Prostate gland (tissue), 2 donors: ENCODE data around the gene KRTAP29-1. TPM values are rescaled to one million over a fixed set of nuclear protein-coding genes. Genes with fewer than 3 reads are reported as not detected.

ENCODE experiments used
- DNase-seq: peaks from one replicate; pipeline ENCODE4 v3.0.0-alpha.2; 2019; ENCODE audit warnings: low spot score
- H3K27ac ChIP-seq, 2 donors: fragments of 200-600 bp; sonication (generic); 2 replicates each; pipeline ENCODE4 v1.5.1; 2017 to 2019
- H3K27me3 ChIP-seq: fragments of 200-600 bp; sonication (generic); replicated peaks from 2 replicates; pipeline ENCODE4 v1.5.1; 2019; ENCODE audit not compliant: insufficient read depth
- H3K36me3 ChIP-seq, 2 donors: fragments of 200-600 bp; sonication (generic); 1 replicate in 1 of 2; 2 replicates in 1 of 2; pipeline versions ENCODE4 v1.5.1 to v1.8.1; 2017 to 2019
- H3K4me1 ChIP-seq: fragments of 200-600 bp; sonication (generic); replicated peaks from 2 replicates; pipeline ENCODE4 v1.5.1; 2019
- H3K4me3 ChIP-seq, 2 donors: fragments of 200-600 bp; sonication (generic); 2 replicates each; pipeline ENCODE4 v1.5.1; 2017 to 2019
- H3K9me3 ChIP-seq: fragments of 200-600 bp; sonication (generic); 2 replicates; pipeline ENCODE4 v1.5.1; 2017
- POLR2A ChIP-seq: fragments of 450-650 bp; IDR thresholded peaks from one replicate; pipeline ENCODE4 v1.6.1; 2016; ENCODE audit warnings: antibody characterized with exemption, mild to moderate bottlenecking
- POLR2AphosphoS5 ChIP-seq: sonication (generic); formaldehyde crosslinking; IDR thresholded peaks from one replicate; pipeline ENCODE4 v1.6.1; 2017; ENCODE audit warnings: antibody characterized with exemption
- WGBS: methylation state at CpG from one replicate; pipeline ENCODE4 v1.1.5; 2018; 5-methylcytosine and 5-hydroxymethylcytosine counted together
- intact Hi-C: fragments of 100-400 bp; cut with DNase I; formaldehyde crosslinking; loops from one replicate; pipeline ENCODE4 v1.14.2; 2022
- total RNA-seq, 2 donors: library from RNA; depleted of rRNA; stranded (reverse); fragments of >200 nt; gene quantifications; one replicate each; pipeline ENCODE4 v1.1.0, GENCODE V29; 2016
- TF ChIP-seq, protein P1 (sequence below), 4 experiments: fragments of 200-600 bp in 2 of 4; fragments of 450-650 bp in 2 of 4; sonication (generic) in 2 of 4; IDR thresholded peaks; 1 replicate in 3 of 4; 2 replicates in 1 of 4; pipeline ENCODE4 v1.5.1; 2016 to 2019; ENCODE audit warnings: antibody characterized with exemption in 4 of 4, mild to moderate bottlenecking in 2 of 4, moderate library complexity in 2 of 4

Gene KRTAP29-1
- total RNA-seq, 2 donors from 2014 or later, result not detected

DNA sequence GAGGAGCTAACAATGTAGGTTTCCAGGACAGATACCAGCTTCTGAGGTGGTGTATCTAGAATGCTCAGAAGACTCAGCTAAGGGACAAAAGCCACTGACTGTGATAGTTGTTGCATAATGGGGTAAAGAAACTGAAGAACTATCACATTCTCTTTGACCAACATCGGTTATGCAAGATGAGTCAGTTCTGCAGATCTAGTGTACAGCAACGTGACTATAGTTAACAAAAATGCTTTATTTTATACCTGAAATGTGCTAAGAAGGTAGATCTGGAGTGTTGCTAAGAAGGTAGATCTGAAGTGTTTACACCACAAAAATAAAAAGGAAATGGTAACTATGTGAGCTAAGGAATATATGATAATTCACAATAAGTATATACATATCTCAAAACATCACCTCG lies 34.9 kb downstream of the KRTAP29-1 start:
- no peak overlapping the region for H3K4me3 ChIP-seq
- intact Hi-C loops, result no loop called here
- DNase-seq, result no peak
- H3K27me3 ChIP-seq, result no peaks in the 10 kb centered on the region
- TF ChIP-seq POLR2A (no peak), POLR2AphosphoS5 (no peak)
- TF ChIP-seq, protein P1, sequence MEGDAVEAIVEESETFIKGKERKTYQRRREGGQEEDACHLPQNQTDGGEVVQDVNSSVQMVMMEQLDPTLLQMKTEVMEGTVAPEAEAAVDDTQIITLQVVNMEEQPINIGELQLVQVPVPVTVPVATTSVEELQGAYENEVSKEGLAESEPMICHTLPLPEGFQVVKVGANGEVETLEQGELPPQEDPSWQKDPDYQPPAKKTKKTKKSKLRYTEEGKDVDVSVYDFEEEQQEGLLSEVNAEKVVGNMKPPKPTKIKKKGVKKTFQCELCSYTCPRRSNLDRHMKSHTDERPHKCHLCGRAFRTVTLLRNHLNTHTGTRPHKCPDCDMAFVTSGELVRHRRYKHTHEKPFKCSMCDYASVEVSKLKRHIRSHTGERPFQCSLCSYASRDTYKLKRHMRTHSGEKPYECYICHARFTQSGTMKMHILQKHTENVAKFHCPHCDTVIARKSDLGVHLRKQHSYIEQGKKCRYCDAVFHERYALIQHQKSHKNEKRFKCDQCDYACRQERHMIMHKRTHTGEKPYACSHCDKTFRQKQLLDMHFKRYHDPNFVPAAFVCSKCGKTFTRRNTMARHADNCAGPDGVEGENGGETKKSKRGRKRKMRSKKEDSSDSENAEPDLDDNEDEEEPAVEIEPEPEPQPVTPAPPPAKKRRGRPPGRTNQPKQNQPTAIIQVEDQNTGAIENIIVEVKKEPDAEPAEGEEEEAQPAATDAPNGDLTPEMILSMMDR (IDR thresholded peaks at IDR 0.05), result no peak
- no peaks in the 10 kb centered on the region for H3K4me1 ChIP-seq
- H3K27ac ChIP-seq, result no peak overlapping the region
- no peaks in the 10 kb centered on the region for H3K36me3 ChIP-seq
- no CpG with 5 or more reads among the region's 3 CpGs for WGBS
- no peaks in the 10 kb centered on the region for H3K9me3 ChIP-seq

- DNase-seq, result no peak
- WGBS, result 31% methylated on average over 2 of the region's 2 CpGs
- H3K4me3 ChIP-seq, result no peak within 1 kb of the TSS
- H3K9me3 ChIP-seq, result no peaks in the 10 kb centered on the region
- TF ChIP-seq POLR2AphosphoS5, result no peak
- TF ChIP-seq POLR2A, result no peak
- TF ChIP-seq, protein P1 (IDR thresholded peaks at IDR 0.05), result no peak
- intact Hi-C loops, result no loop called here
- no peaks in the 10 kb centered on the region for H3K27me3 ChIP-seq
- H3K36me3 ChIP-seq, result no peaks in the 10 kb centered on the region
- H3K4me1 ChIP-seq, result no peaks in the 10 kb centered on the region
- no peak within 1 kb of the TSS for H3K27ac ChIP-seq
These were observed 37.6 kb downstream of the KRTAP29-1 start, which contains the start of gene KRTAP9-6 for GRCh38 chr17:41265078-41265477. KRTAP9-6 (plus strand) TSS chr17:41265378; CDS start chr17:41265378, 0 bp downstream.

- Histone ChIP-seq H3K4me3 (no peak overlapping the region), H3K36me3 (no peaks in the 10 kb centered on the region), H3K27ac (no peak overlapping the region), H3K27me3 (no peaks in the 10 kb centered on the region), H3K4me1 (no peaks in the 10 kb centered on the region), H3K9me3 (no peaks in the 10 kb centered on the region)
- TF ChIP-seq POLR2A (no peak), POLR2AphosphoS5 (peak; percentile 51)
- TF ChIP-seq, protein P1 (IDR thresholded peaks at IDR 0.05), result no peak
- WGBS, result 40% methylated on average over 3 of the region's 3 CpGs
- no peak for DNase-seq
- intact Hi-C loops, result no loop called here
These were observed 38.1 kb downstream of the KRTAP29-1 start for GRCh38 chr17:41264599-41264998.

- no peak for TF ChIP-seq POLR2A
- TF ChIP-seq, protein P1 (IDR thresholded peaks at IDR 0.05), result no peak
- no peak for TF ChIP-seq POLR2AphosphoS5
- 93% methylated on average over 2 of the region's 2 CpGs for WGBS
- H3K27ac ChIP-seq, result no peak overlapping the region
- H3K36me3 ChIP-seq, result no peaks in the 10 kb centered on the region
- no peaks in the 10 kb centered on the region for H3K27me3 ChIP-seq
- intact Hi-C loops, result no loop called here
- DNase-seq, result no peak
- H3K9me3 ChIP-seq, result no peaks in the 10 kb centered on the region
- H3K4me1 ChIP-seq, result no peaks in the 10 kb centered on the region
- no peak overlapping the region for H3K4me3 ChIP-seq
These were observed 39.4 kb downstream of the KRTAP29-1 start for GRCh38 chr17:41263212-41263611.

- intact Hi-C loops, result no loop called here
- no peak for TF ChIP-seq POLR2A
- TF ChIP-seq, protein P1 (IDR thresholded peaks at IDR 0.05), result no peak
- TF ChIP-seq POLR2AphosphoS5, result no peak
- H3K27me3 ChIP-seq, result no peaks in the 10 kb centered on the region
These were observed 44.2 kb downstream of the KRTAP29-1 start for GRCh38 chr17:41258406-41258805.

More at GRCh38 chr17:41258406-41258805, 44.2 kb downstream of the KRTAP29-1 start:
- DNase-seq, result no peak
- Histone ChIP-seq H3K4me1 (no peaks in the 10 kb centered on the region), H3K9me3 (no peaks in the 10 kb centered on the region), H3K4me3 (no peak overlapping the region), H3K27ac (no peak overlapping the region), H3K36me3 (no peaks in the 10 kb centered on the region)
